GM21423 (cell line): ENCODE data around the gene CNTNAP2.

Experiments
- ATAC-seq: cut with Tn5 transposase; IDR thresholded peaks from one replicate; pipeline ENCODE4 v1.9.1; 2021; ENCODE audit warnings: mild to moderate bottlenecking, moderate library complexity; ENCODE audit not compliant: unreplicated experiment

Gene CNTNAP2

GRCh38 chr7:146554556-146554955, 438.0 kb downstream of the CNTNAP2 start:
- no peak for ATAC-seq

GRCh38 chr7:146557971-146558469, 441.4 kb downstream of the CNTNAP2 start:
- no peak for ATAC-seq

- ATAC-seq: no peak
Measured at GRCh38 chr7:146565872-146566271, 449.3 kb downstream of the CNTNAP2 start.

- ATAC-seq: no peak
Measured at GRCh38 chr7:146575903-146576302, 459.3 kb downstream of the CNTNAP2 start.

GRCh38 chr7:146591976-146592375, 475.4 kb downstream of the CNTNAP2 start:
- ATAC-seq: no peak

GRCh38 chr7:146606628-146607027, 490.0 kb downstream of the CNTNAP2 start:
- ATAC-seq: no peak

GRCh38 chr7:146619641-146620040, 503.0 kb downstream of the CNTNAP2 start:
- ATAC-seq: no peak

GRCh38 chr7:146626912-146627311, 510.3 kb downstream of the CNTNAP2 start:
- no peak for ATAC-seq

GRCh38 chr7:146635205-146636032, 518.8 kb downstream of the CNTNAP2 start:
- no peak for ATAC-seq

GRCh38 chr7:146636033-146636356, 519.4 kb downstream of the CNTNAP2 start:
- ATAC-seq: no peak

- ATAC-seq: no peak
Measured at GRCh38 chr7:146636581-146636980, 520.0 kb downstream of the CNTNAP2 start.

- ATAC-seq: no peak
Measured at GRCh38 chr7:146639291-146639690, 522.7 kb downstream of the CNTNAP2 start.

GRCh38 chr7:146641491-146641890, 524.9 kb downstream of the CNTNAP2 start:
- no peak for ATAC-seq

GRCh38 chr7:146645383-146645976, 528.9 kb downstream of the CNTNAP2 start:
- ATAC-seq: no peak

- no peak for ATAC-seq
Measured at GRCh38 chr7:146647445-146647844, 530.8 kb downstream of the CNTNAP2 start.

GRCh38 chr7:146652176-146652575, 535.6 kb downstream of the CNTNAP2 start:
- ATAC-seq: no peak

- no peak for ATAC-seq
Measured at GRCh38 chr7:146654048-146654447, 537.4 kb downstream of the CNTNAP2 start.

GRCh38 chr7:146655928-146656797, 539.6 kb downstream of the CNTNAP2 start:
- no peak for ATAC-seq

GRCh38 chr7:146656988-146657387, 540.4 kb downstream of the CNTNAP2 start:
- no peak for ATAC-seq

- no peak for ATAC-seq
Measured at GRCh38 chr7:146658604-146659003, 542.0 kb downstream of the CNTNAP2 start.

GRCh38 chr7:146659732-146660131, 543.1 kb downstream of the CNTNAP2 start:
- no peak for ATAC-seq
